Mesothelial cell of epicardium (in vitro differentiated cells): ENCODE data around the gene TIMP1. TPM values are rescaled to one million over a fixed set of nuclear protein-coding genes. Genes with fewer than 3 reads are reported as not detected.

ENCODE experiments used
- DNase-seq, 2 experiments: peaks; one replicate each; pipeline ENCODE4 v3.0.0; 2021; ENCODE audit warnings: low spot score in 2 of 2; ENCODE audit not compliant: unreplicated experiment in 2 of 2
- H3K27ac Mint-ChIP-seq: 2 replicates; pipeline ENCODE4 v1.8.0; 2021; ENCODE audit warnings: mixed read lengths
- H3K27me3 Mint-ChIP-seq: 2 replicates; pipeline ENCODE4 v1.8.0; 2021; ENCODE audit warnings: low read depth, mixed read lengths
- H3K36me3 Mint-ChIP-seq: 2 replicates; pipeline ENCODE4 v1.8.0; 2021; ENCODE audit warnings: mixed read lengths
- H3K4me1 Mint-ChIP-seq: 2 replicates; pipeline ENCODE4 v1.8.0; 2021; ENCODE audit warnings: mixed read lengths
- H3K4me3 Mint-ChIP-seq: 2 replicates; pipeline ENCODE4 v1.8.0; 2021; ENCODE audit warnings: mild to moderate bottlenecking, moderate library complexity, mixed read lengths
- H3K9me3 Mint-ChIP-seq: 2 replicates; pipeline ENCODE4 v1.8.0; 2021; ENCODE audit warnings: mixed read lengths
- CTCF ChIP-seq: fragments of 200-600 bp; sonication (generic); IDR thresholded peaks from one replicate; pipeline ENCODE4 v1.5.0; 2021; ENCODE audit warnings: antibody characterized with exemption; ENCODE audit not compliant: unreplicated experiment
- total RNA-seq: library from RNA; stranded (reverse); gene quantifications from 3 replicates; pipeline ENCODE4 v1.2.1, GENCODE V29; 2021

The TIMP1 gene
- 117 to 124 TPM (median 120 TPM) in 3 replicates for total RNA-seq

GRCh38 chrX:47581731-47582647 is at the start of gene TIMP1:
Gene TIMP1, plus strand, starts transcription at chrX:47582436. Its CDS starts 980 bp downstream, at chrX:47583416.
- H3K27ac Mint-ChIP-seq: peak within 1 kb of the TSS; percentile 2

GRCh38 chrX:47539860-47540259 is 42.4 kb upstream of the TIMP1 start:
- H3K4me1 Mint-ChIP-seq: peaks cover 7% of the 10 kb centered on the region
- no peaks in the 10 kb centered on the region for H3K27me3 Mint-ChIP-seq
- DNase-seq: no peak
- H3K27ac Mint-ChIP-seq: no peak overlapping the region
- H3K9me3 Mint-ChIP-seq: peaks cover 9% of the 10 kb centered on the region
- H3K36me3 Mint-ChIP-seq: no peaks in the 10 kb centered on the region
- TF ChIP-seq CTCF: no peak
- no peak overlapping the region for H3K4me3 Mint-ChIP-seq

More at GRCh38 chrX:47581731-47582647, at the start of gene TIMP1:
- no peak for TF ChIP-seq CTCF
- DNase-seq: peak; percentile 54 to 75
- H3K36me3 Mint-ChIP-seq: peaks cover 2% of the 10 kb centered on the region
- peaks cover 21% of the 10 kb centered on the region for H3K4me1 Mint-ChIP-seq
- peak within 1 kb of the TSS; percentile 53 for H3K4me3 Mint-ChIP-seq
- no peaks in the 10 kb centered on the region for H3K27me3 Mint-ChIP-seq
- peaks cover 4% of the 10 kb centered on the region for H3K9me3 Mint-ChIP-seq

GRCh38 chrX:47540754-47541538 is 41.3 kb upstream of the TIMP1 start:
- no peaks in the 10 kb centered on the region for H3K27me3 Mint-ChIP-seq
- peak overlapping the region; percentile 88 for H3K27ac Mint-ChIP-seq
- TF ChIP-seq CTCF: peak; percentile 33
- peaks cover 7% of the 10 kb centered on the region for H3K4me1 Mint-ChIP-seq
- peak; percentile 31 to 54 for DNase-seq
- peaks cover 5% of the 10 kb centered on the region for H3K9me3 Mint-ChIP-seq
- no peaks in the 10 kb centered on the region for H3K36me3 Mint-ChIP-seq
- H3K4me3 Mint-ChIP-seq: peak overlapping the region; percentile 26

- no peak overlapping the region for H3K4me3 Mint-ChIP-seq
- H3K36me3 Mint-ChIP-seq: no peaks in the 10 kb centered on the region
- H3K27me3 Mint-ChIP-seq: no peaks in the 10 kb centered on the region
- no peaks in the 10 kb centered on the region for H3K9me3 Mint-ChIP-seq
- DNase-seq: no peak
- no peak overlapping the region for H3K27ac Mint-ChIP-seq
- no peak for TF ChIP-seq CTCF
- peaks cover 7% of the 10 kb centered on the region for H3K4me1 Mint-ChIP-seq
Observed at GRCh38 chrX:47543496-47543895, 38.7 kb upstream of the TIMP1 start.

- TF ChIP-seq CTCF: no peak
- Mint-ChIP-seq H3K27ac (peak overlapping the region; percentile 93), H3K36me3 (no peaks in the 10 kb centered on the region), H3K4me1 (peaks cover 17% of the 10 kb centered on the region), H3K27me3 (no peaks in the 10 kb centered on the region), H3K4me3 (peak overlapping the region; percentile 77), H3K9me3 (peaks cover 17% of the 10 kb centered on the region)
- peak; percentile 67 to 80 for DNase-seq
Observed at GRCh38 chrX:47556045-47556623, 26.1 kb upstream of the TIMP1 start.
